ENCODE measurements around the gene DGKA. TPM values are rescaled to one million over a fixed set of nuclear protein-coding genes. Genes with fewer than 3 reads are reported as not detected.
A peak's percentile ranks its signal among the peaks of the same experiment; 100 is the strongest.
"Not testable (repeated sequence)": the region's sequence is repeated elsewhere in the genome, so short reads cannot be mapped to it uniquely, and the experiment has no call there.

DGKA gene
- 15.0 TPM for polyA plus RNA-seq (ENCODE audit: insufficient read length)

- DNase-seq (ENCODE audit: low read depth) = peak; percentile 75
These were observed at the start of gene DGKA for GRCh38 chr12:55930771-55931316. Gene DGKA, plus strand, starts transcription at chr12:55931162. Its CDS starts 5,342 bp downstream, at chr12:55936504.

GRCh38 chr12:55885113-55885512, 45.8 kb upstream of the DGKA start:
- no peak for DNase-seq (ENCODE audit: low read depth)

- DNase-seq (ENCODE audit: low read depth) = no peak
These were observed 39.7 kb upstream of the DGKA start for GRCh38 chr12:55891310-55891709.

GRCh38 chr12:55893723-55894122, 37.2 kb upstream of the DGKA start:
- DNase-seq (ENCODE audit: low read depth) = no peak

- DNase-seq (ENCODE audit: low read depth) = no peak
These were observed 31.9 kb upstream of the DGKA start for GRCh38 chr12:55899082-55899481.

- no peak for DNase-seq (ENCODE audit: low read depth)
These were observed 29.0 kb upstream of the DGKA start for GRCh38 chr12:55901881-55902490.

GRCh38 chr12:55906056-55906455, 24.9 kb upstream of the DGKA start:
- no peak for DNase-seq (ENCODE audit: low read depth)

GRCh38 chr12:55908726-55909512, 22.0 kb upstream of the DGKA start:
- no peak for DNase-seq (ENCODE audit: low read depth)

GRCh38 chr12:55909513-55909884, 21.5 kb upstream of the DGKA start:
- DNase-seq (ENCODE audit: low read depth) = no peak

- no peak for DNase-seq (ENCODE audit: low read depth)
These were observed 18.1 kb upstream of the DGKA start for GRCh38 chr12:55912908-55913307.

GRCh38 chr12:55915482-55915859, 15.5 kb upstream of the DGKA start:
- DNase-seq (ENCODE audit: low read depth) = no peak

GRCh38 chr12:55919032-55919431, 11.9 kb upstream of the DGKA start:
- not testable (repeated sequence) for DNase-seq (ENCODE audit: low read depth)

GRCh38 chr12:55922126-55922525, 8.8 kb upstream of the DGKA start:
- no peak for DNase-seq (ENCODE audit: low read depth)

- DNase-seq (ENCODE audit: low read depth) = not testable (repeated sequence)
These were observed 7.3 kb upstream of the DGKA start for GRCh38 chr12:55923648-55924047.

- no peak for DNase-seq (ENCODE audit: low read depth)
These were observed 5.6 kb upstream of the DGKA start for GRCh38 chr12:55925371-55925770.

GRCh38 chr12:55925870-55926737, 4.9 kb upstream of the DGKA start:
- DNase-seq (ENCODE audit: low read depth) = no peak

GRCh38 chr12:55926738-55927587, 4.0 kb upstream of the DGKA start:
- DNase-seq (ENCODE audit: low read depth) = peak; percentile 83

GRCh38 chr12:55927588-55928502, 3.1 kb upstream of the DGKA start, which contains the start of gene PYM1:
Gene PYM1, minus strand, starts transcription at chr12:55927894. Its CDS starts 133 bp downstream, at chr12:55927761.
- DNase-seq (ENCODE audit: low read depth) = peak; percentile 39

GRCh38 chr12:55929306-55929791, 1.6 kb upstream of the DGKA start:
- no peak for DNase-seq (ENCODE audit: low read depth)

GRCh38 chr12:55931317-55931779, 386 bp downstream of the DGKA start:
- DNase-seq (ENCODE audit: low read depth) = no peak
